PC-3 (cell line): Measurements from ENCODE around the gene COL4A5. TPM values are rescaled to one million over a fixed set of nuclear protein-coding genes. Genes with fewer than 3 reads are reported as not detected.

Source experiments
- ATAC-seq: fragments of 200-7000 bp; cut with Tn5 transposase; 2 replicates; pipeline ENCODE4 v1.9.1; 2020; ENCODE audit warnings: mild to moderate bottlenecking, moderate library complexity
- BruUV-seq: library from RNA; stranded (reverse); fragments of 400-500 nt; replicated peaks from 2 replicates; lab custom pipeline; 2021; lab: Mats Ljungman, UMichigan
- CTCF ChIA-PET: fragments of 300-600 bp; sonication (Branson Sonifier 250); formaldehyde crosslinking; loops from one replicate; lab custom pipeline; 2022; ENCODE audit warnings: antibody characterized with exemption; lab: Charles Lee
- POLR2A ChIA-PET: fragments of 300-600 bp; sonication (Branson Sonifier 250); formaldehyde crosslinking; loops from one replicate; lab custom pipeline; 2022; ENCODE audit warnings: antibody characterized with exemption; ENCODE audit not compliant: unreplicated experiment; lab: Charles Lee
- DNase-seq: peaks from one replicate; pipeline ENCODE4 v3.0.0-alpha.2; 2015
- H2AFZ ChIP-seq: fragments of 300-600 bp; sonication (generic); 2 replicates; pipeline ENCODE4 v1.6.0; 2016; ENCODE audit warnings: antibody characterized with exemption, low read length
- H3F3A ChIP-seq: fragments of 300-600 bp; sonication (generic); one replicate; pipeline ENCODE4 v1.6.0; 2017; ENCODE audit warnings: antibody characterized with exemption, low read length, control low read depth, mild to moderate bottlenecking; ENCODE audit not compliant: unreplicated experiment
- H3K27ac ChIP-seq: fragments of 300-600 bp; sonication (generic); 2 replicates; pipeline ENCODE4 v1.5.1; 2016; ENCODE audit warnings: mild to moderate bottlenecking, low read length
- H3K27me3 ChIP-seq: fragments of 300-600 bp; sonication (generic); 2 replicates; pipeline ENCODE4 v1.6.1; 2016; ENCODE audit warnings: low read length, mixed read lengths
- H3K36me3 ChIP-seq: fragments of 300-600 bp; sonication (generic); 2 replicates; pipeline ENCODE4 v1.6.1; 2016; ENCODE audit warnings: low read depth, mixed run types, low read length, mixed read lengths
- H3K4me1 ChIP-seq: fragments of 300-600 bp; sonication (generic); 2 replicates; pipeline ENCODE4 v1.5.1; 2016; ENCODE audit warnings: low read length; ENCODE audit not compliant: insufficient read depth
- H3K4me2 ChIP-seq: fragments of 300-600 bp; sonication (generic); 2 replicates; pipeline ENCODE4 v1.6.0; 2016; ENCODE audit warnings: low read length
- H3K4me3 ChIP-seq: fragments of 300-600 bp; sonication (generic); 2 replicates; pipeline ENCODE4 v1.5.1; 2016; ENCODE audit warnings: mild to moderate bottlenecking, low read length, mixed read lengths
- H3K79me2 ChIP-seq: fragments of 300-600 bp; sonication (generic); 2 replicates; pipeline ENCODE4 v1.6.1; 2017; ENCODE audit warnings: low read length, mixed read lengths
- H3K9ac ChIP-seq: fragments of 300-600 bp; sonication (generic); 2 replicates; pipeline ENCODE4 v1.6.0; 2016; ENCODE audit warnings: mild to moderate bottlenecking, low read length
- H3K9me2 ChIP-seq: fragments of 300-600 bp; sonication (generic); replicated peaks from 2 replicates; pipeline ENCODE4 v1.6.1; 2016; ENCODE audit warnings: mixed run types, low read length, mixed read lengths
- H3K9me3 ChIP-seq: fragments of 300-600 bp; sonication (generic); 2 replicates; pipeline ENCODE4 v1.6.1; 2016; ENCODE audit warnings: low read length, mixed read lengths
- H4K20me1 ChIP-seq: fragments of 300-600 bp; sonication (generic); 2 replicates; pipeline ENCODE4 v1.6.1; 2016; ENCODE audit warnings: low read length, mixed read lengths
- EZH2 ChIP-seq: fragments of 300-600 bp; sonication (generic); IDR thresholded peaks from one replicate; pipeline ENCODE4 v1.6.1; 2017; ENCODE audit warnings: antibody characterized with exemption, mild to moderate bottlenecking, low read length; ENCODE audit not compliant: unreplicated experiment
- EZH2phosphoT487 ChIP-seq: fragments of 300-600 bp; sonication (generic); IDR thresholded peaks from 2 replicates; pipeline ENCODE4 v1.6.1; 2018; ENCODE audit warnings: mild to moderate bottlenecking, antibody characterized with exemption, low read length, borderline replicate concordance
- intact Hi-C: fragments of 100-400 bp; cut with micrococcal nuclease; formaldehyde crosslinking; loops from 2 replicates; pipeline ENCODE4 v1.9.0; 2023
- total RNA-seq: library from RNA; depleted of rRNA; stranded (reverse); fragments of >200 nt; gene quantifications from 2 replicates; pipeline ENCODE4 v1.2.3, GENCODE V29; 2014
- TF ChIP-seq, protein P1 (sequence below): fragments of 300-600 bp; sonication (generic); conservative IDR thresholded peaks from 2 replicates; pipeline ENCODE4 v1.5.1; 2017; ENCODE audit warnings: antibody characterized with exemption, low read depth, mild to moderate bottlenecking, low read length

Gene COL4A5
- total RNA-seq, 1 experiment from 2014 or later: 30.0 TPM

DNA sequence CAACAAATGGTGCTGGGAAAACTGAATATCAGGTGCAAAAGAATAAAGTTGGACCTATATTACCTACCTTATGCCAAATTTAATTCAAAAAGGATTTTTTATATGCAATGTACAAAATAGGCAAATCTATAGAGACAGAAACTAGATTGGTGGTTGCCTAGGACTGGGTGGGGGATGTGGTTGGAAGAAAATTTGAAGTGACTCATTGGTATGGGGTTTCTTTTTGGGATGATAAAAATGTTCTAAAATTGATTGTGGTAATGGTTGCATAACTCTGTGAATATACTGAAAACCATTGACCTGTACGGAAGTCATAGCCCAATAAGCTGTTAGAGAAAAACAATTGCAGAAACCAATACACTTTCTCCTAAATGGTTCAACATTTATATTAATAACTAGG is 72.1 kb downstream of the COL4A5 start:
- ChIA-PET CTCF (no interaction called here), POLR2A (no interaction called here)
- no TSS peak for BruUV-seq
- ATAC-seq (no peak), DNase-seq (peak; percentile 25)
- H3K9me3 ChIP-seq: no peaks in the 10 kb centered on the region
- intact Hi-C loops: no loop called here
- no peaks in the 10 kb centered on the region for H3K36me3 ChIP-seq
- no peak overlapping the region for H3K4me2 ChIP-seq
- TF ChIP-seq, protein P1, sequence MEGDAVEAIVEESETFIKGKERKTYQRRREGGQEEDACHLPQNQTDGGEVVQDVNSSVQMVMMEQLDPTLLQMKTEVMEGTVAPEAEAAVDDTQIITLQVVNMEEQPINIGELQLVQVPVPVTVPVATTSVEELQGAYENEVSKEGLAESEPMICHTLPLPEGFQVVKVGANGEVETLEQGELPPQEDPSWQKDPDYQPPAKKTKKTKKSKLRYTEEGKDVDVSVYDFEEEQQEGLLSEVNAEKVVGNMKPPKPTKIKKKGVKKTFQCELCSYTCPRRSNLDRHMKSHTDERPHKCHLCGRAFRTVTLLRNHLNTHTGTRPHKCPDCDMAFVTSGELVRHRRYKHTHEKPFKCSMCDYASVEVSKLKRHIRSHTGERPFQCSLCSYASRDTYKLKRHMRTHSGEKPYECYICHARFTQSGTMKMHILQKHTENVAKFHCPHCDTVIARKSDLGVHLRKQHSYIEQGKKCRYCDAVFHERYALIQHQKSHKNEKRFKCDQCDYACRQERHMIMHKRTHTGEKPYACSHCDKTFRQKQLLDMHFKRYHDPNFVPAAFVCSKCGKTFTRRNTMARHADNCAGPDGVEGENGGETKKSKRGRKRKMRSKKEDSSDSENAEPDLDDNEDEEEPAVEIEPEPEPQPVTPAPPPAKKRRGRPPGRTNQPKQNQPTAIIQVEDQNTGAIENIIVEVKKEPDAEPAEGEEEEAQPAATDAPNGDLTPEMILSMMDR: no peak
- TF ChIP-seq EZH2 (no peak), EZH2phosphoT487 (no peak)
- H4K20me1 ChIP-seq: no peaks in the 10 kb centered on the region
- no peak overlapping the region for H2AFZ ChIP-seq
- no peak overlapping the region for H3K9ac ChIP-seq
- 0 out of 2 replicates have a peak, but pooled peaks cover 4% of the 10 kb centered on the region for H3K4me1 ChIP-seq
- no peaks in the 10 kb centered on the region for H3K27me3 ChIP-seq
- no peaks in the 10 kb centered on the region for H3K79me2 ChIP-seq
- no peaks in the 10 kb centered on the region for H3K9me2 ChIP-seq
- H3K27ac ChIP-seq: no peak overlapping the region
- no peak overlapping the region for H3K4me3 ChIP-seq
- H3F3A ChIP-seq: no peaks in the 10 kb centered on the region

DNA sequence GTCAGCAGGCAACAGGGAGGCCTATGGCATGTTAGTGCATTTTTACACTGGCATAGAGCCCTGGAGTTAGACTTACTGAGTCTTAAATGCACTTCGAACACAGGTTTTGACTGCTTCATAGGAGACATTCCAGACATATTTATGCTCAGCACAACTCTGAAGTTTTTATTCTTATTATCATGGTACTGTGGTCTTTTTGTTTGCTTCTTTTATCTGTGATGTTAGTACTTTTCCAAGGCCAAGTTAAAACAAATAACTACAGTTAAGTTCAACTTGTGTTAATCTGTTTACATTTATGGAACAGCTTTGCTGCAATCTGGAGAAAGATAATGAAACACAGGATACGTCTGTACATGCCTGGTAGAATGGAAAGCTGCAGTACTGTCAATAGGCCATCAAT is 76.5 kb downstream of the COL4A5 start:
- H3K4me2 ChIP-seq: no peak overlapping the region
- DNase-seq (no peak), ATAC-seq (no peak)
- ChIA-PET POLR2A (no interaction called here), CTCF (no interaction called here)
- no peaks in the 10 kb centered on the region for H3K9me2 ChIP-seq
- H3K9me3 ChIP-seq: no peaks in the 10 kb centered on the region
- H4K20me1 ChIP-seq: no peaks in the 10 kb centered on the region
- no peaks in the 10 kb centered on the region for H3K27me3 ChIP-seq
- H3K4me3 ChIP-seq: no peak overlapping the region
- BruUV-seq: no TSS peak
- TF ChIP-seq, protein P1: no peak
- no peak for TF ChIP-seq EZH2phosphoT487
- TF ChIP-seq EZH2: no peak
- no peak overlapping the region for H2AFZ ChIP-seq
- 0 out of 2 replicates have a peak, but pooled peaks cover 4% of the 10 kb centered on the region for H3K4me1 ChIP-seq
- no peaks in the 10 kb centered on the region for H3K79me2 ChIP-seq
- no peak overlapping the region for H3K27ac ChIP-seq
- no peaks in the 10 kb centered on the region for H3F3A ChIP-seq
- H3K9ac ChIP-seq: no peak overlapping the region
- no peaks in the 10 kb centered on the region for H3K36me3 ChIP-seq
- intact Hi-C loops: no loop called here

DNA sequence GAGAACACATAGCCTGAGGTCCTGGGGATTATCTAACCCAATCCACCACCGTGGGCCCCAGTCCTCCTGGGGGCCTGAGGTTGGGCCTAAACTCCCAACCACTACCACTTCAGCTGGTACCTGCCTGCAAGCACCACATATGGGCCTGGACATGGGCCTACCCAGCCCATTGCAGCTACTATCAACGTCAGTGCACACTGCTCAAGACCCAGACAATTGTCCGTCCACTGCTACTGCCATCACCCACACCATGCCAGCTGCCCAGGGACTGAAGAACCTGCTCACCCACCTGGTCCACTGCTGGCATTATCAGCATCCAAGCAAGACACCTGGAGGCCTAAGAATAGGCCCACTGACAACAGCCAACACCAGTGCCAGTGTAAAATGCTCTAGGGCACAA is 88.1 kb downstream of the COL4A5 start:
- Histone ChIP-seq H3K4me3 (no peak overlapping the region), H3K27me3 (no peaks in the 10 kb centered on the region), H3K79me2 (no peaks in the 10 kb centered on the region), H4K20me1 (no peaks in the 10 kb centered on the region), H3K9me3 (no peaks in the 10 kb centered on the region), H3K4me1 (no peaks in the 10 kb centered on the region), H3K9ac (no peak overlapping the region), H3F3A (no peaks in the 10 kb centered on the region), H3K4me2 (no peak overlapping the region), H3K27ac (no peak overlapping the region), H2AFZ (no peak overlapping the region), H3K9me2 (no peaks in the 10 kb centered on the region), H3K36me3 (no peaks in the 10 kb centered on the region)
- DNase-seq (no peak), ATAC-seq (no peak)
- intact Hi-C loops: no loop called here
- BruUV-seq: no TSS peak
- ChIA-PET CTCF (no interaction called here), POLR2A (no interaction called here)
- TF ChIP-seq EZH2 (no peak), EZH2phosphoT487 (no peak)
- TF ChIP-seq, protein P1: no peak
